K562 (cell line): ENCODE data around the gene UTP4. TPM values are rescaled to one million over a fixed set of nuclear protein-coding genes. Genes with fewer than 3 reads are reported as not detected.

ENCODE experiments used
- ARID3A ChIP-seq: IDR thresholded peaks from 2 replicates; pipeline ENCODE4 v1.6.1; 2012; ENCODE audit warnings: low read depth, low read length, improper control_type of control experiment, borderline replicate concordance
- CC2D1A ChIP-seq: fragments of 450-650 bp; IDR thresholded peaks from 2 replicates; pipeline ENCODE4 v1.6.1; 2017; ENCODE audit warnings: mild to moderate bottlenecking
- CREBBP ChIP-seq: IDR thresholded peaks from one replicate; pipeline ENCODE4 v1.6.1; 2012; ENCODE audit warnings: low read depth, mild to moderate bottlenecking, control low read depth, inconsistent platforms, low read length
- KDM1A ChIP-seq, 2 experiments: fragments of 450-650 bp; IDR thresholded peaks; 2 replicates each; pipeline ENCODE4 v1.6.1; 2016; ENCODE audit warnings: mild to moderate bottlenecking in 2 of 2
- LARP7 ChIP-seq: fragments of 450-650 bp; IDR thresholded peaks from 2 replicates; pipeline ENCODE4 v1.6.1; 2016
- RNF219 ChIP-seq: fragments of 250-450 bp; sonication (Bioruptor Pico); IDR thresholded peaks from 2 replicates; pipeline ENCODE4 v1.5.0; 2022; ENCODE audit warnings: mild to moderate bottlenecking
- SMAD1 ChIP-seq: fragments of 150-350 bp; IDR thresholded peaks from 2 replicates; pipeline ENCODE4 v1.6.1; 2014; ENCODE audit warnings: low read length, low read depth; ENCODE audit not compliant: partially characterized antibody
- TBL1XR1 ChIP-seq, 2 experiments: IDR thresholded peaks; 2 replicates each; pipeline ENCODE4 v1.6.1; 2012; ENCODE audit warnings: improper control_type of control experiment in 2 of 2, low read length in 2 of 2, mild to moderate bottlenecking in 1 of 2
- TRIM28 ChIP-seq: fragments of 450-650 bp; IDR thresholded peaks from 2 replicates; pipeline ENCODE4 v1.6.1; 2017
- ZNF263 ChIP-seq: sonication (generic); formaldehyde crosslinking; IDR thresholded peaks from 2 replicates; pipeline ENCODE4 v1.8.0; 2022; ENCODE audit warnings: mild to moderate bottlenecking, missing genetic modification reagents, borderline replicate concordance
- polyA plus RNA-seq, 8 experiments: library from polyadenylated mRNA; depleted of rRNA in 4 of 8; stranded (reverse) in 5 of 8; unstranded in 3 of 8; fragments of >200 nt; fragmentation: Nextera tagmentation in 2 of 8; fragmentation: Illumina TruSeq in 1 of 8; extraction: Ambion mirVana in 2 of 8; extraction: Trizol in 1 of 8; gene quantifications; 2 replicates each; pipeline versions ENCODE4 v1.2.1 to v1.2.3, GENCODE V29; 2011 to 2014; ENCODE audit warnings: inconsistent platforms in 1 of 8, missing spikeins in 1 of 8
- total RNA-seq, 7 experiments: library from RNA; depleted of rRNA in 6 of 7; stranded (reverse); fragments of >200 nt in 6 of 7; fragmentation: Illumina TruSeq in 2 of 7; extraction: Trizol in 2 of 7; gene quantifications; 2 replicates each; pipeline versions ENCODE4 v1.2.1 to v1.2.3, GENCODE V29; 2011 to 2021; ENCODE audit warnings: low replicate concordance in 1 of 7
- TF ChIP-seq, protein P1 (sequence below), 2 experiments: fragments of 150-350 bp in 1 of 2; IDR thresholded peaks; 2 replicates each; pipeline ENCODE4 v1.6.1; 2012 to 2016; ENCODE audit warnings: low read depth in 2 of 2, low read length in 2 of 2, mild to moderate bottlenecking in 1 of 2, moderate library complexity in 1 of 2
- TF ChIP-seq, protein P2 (sequence below): fragments of 450-650 bp; IDR thresholded peaks from 2 replicates; pipeline ENCODE4 v1.6.1; 2017; ENCODE audit warnings: antibody characterized with exemption
- TF ChIP-seq, protein P3 (sequence below): fragments of 450-650 bp; formaldehyde crosslinking; IDR thresholded peaks from 2 replicates; pipeline ENCODE4 v1.4.0; 2020; ENCODE audit warnings: mild to moderate bottlenecking, moderate library complexity
- TF ChIP-seq, protein P4 (sequence below): fragments of 450-650 bp; IDR thresholded peaks from 2 replicates; pipeline ENCODE4 v1.6.1; 2016; ENCODE audit warnings: antibody characterized with exemption

Gene UTP4
- total and polyA plus RNA-seq, 9 of the 15 experiments (the other 6 are each of a cell fraction or from before 2014, with no cell fraction given): 46.1 to 203 (median 145) TPM

- TF ChIP-seq, protein P1, sequence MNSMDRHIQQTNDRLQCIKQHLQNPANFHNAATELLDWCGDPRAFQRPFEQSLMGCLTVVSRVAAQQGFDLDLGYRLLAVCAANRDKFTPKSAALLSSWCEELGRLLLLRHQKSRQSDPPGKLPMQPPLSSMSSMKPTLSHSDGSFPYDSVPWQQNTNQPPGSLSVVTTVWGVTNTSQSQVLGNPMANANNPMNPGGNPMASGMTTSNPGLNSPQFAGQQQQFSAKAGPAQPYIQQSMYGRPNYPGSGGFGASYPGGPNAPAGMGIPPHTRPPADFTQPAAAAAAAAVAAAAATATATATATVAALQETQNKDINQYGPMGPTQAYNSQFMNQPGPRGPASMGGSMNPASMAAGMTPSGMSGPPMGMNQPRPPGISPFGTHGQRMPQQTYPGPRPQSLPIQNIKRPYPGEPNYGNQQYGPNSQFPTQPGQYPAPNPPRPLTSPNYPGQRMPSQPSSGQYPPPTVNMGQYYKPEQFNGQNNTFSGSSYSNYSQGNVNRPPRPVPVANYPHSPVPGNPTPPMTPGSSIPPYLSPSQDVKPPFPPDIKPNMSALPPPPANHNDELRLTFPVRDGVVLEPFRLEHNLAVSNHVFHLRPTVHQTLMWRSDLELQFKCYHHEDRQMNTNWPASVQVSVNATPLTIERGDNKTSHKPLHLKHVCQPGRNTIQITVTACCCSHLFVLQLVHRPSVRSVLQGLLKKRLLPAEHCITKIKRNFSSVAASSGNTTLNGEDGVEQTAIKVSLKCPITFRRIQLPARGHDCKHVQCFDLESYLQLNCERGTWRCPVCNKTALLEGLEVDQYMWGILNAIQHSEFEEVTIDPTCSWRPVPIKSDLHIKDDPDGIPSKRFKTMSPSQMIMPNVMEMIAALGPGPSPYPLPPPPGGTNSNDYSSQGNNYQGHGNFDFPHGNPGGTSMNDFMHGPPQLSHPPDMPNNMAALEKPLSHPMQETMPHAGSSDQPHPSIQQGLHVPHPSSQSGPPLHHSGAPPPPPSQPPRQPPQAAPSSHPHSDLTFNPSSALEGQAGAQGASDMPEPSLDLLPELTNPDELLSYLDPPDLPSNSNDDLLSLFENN (IDR thresholded peaks at IDR 0.05; ENCODE audit: low read depth in 2 of 2, low read length in 2 of 2): 0 out of 4 replicates have a peak, but pooled peaks of 1 of the 2 experiments have one; percentile 32
- TF ChIP-seq CC2D1A (0 out of 2 replicates have a peak, but pooled peaks have one; percentile 14), SMAD1 (no peak), TBL1XR1 (IDR thresholded peaks at IDR 0.05; ENCODE audit: low read length in 2 of 2) (no peak), CREBBP (no peak), ARID3A (no peak), LARP7 (0 out of 2 replicates have a peak, but pooled peaks have one; percentile 86), RNF219 (CRISPR knock-in tag) (no peak), TRIM28 (0 out of 2 replicates have a peak, but pooled peaks have one; percentile 20), KDM1A (IDR thresholded peaks at IDR 0.05) (peak in 1 of 2 experiments; percentile 63; a peak in 1 of 4 replicates), ZNF263 (no peak; the same call in 1 of the 2 replicates)
- TF ChIP-seq, protein P2, sequence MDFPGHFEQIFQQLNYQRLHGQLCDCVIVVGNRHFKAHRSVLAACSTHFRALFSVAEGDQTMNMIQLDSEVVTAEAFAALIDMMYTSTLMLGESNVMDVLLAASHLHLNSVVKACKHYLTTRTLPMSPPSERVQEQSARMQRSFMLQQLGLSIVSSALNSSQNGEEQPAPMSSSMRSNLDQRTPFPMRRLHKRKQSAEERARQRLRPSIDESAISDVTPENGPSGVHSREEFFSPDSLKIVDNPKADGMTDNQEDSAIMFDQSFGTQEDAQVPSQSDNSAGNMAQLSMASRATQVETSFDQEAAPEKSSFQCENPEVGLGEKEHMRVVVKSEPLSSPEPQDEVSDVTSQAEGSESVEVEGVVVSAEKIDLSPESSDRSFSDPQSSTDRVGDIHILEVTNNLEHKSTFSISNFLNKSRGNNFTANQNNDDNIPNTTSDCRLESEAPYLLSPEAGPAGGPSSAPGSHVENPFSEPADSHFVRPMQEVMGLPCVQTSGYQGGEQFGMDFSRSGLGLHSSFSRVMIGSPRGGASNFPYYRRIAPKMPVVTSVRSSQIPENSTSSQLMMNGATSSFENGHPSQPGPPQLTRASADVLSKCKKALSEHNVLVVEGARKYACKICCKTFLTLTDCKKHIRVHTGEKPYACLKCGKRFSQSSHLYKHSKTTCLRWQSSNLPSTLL: peak; percentile 44; the same call in 1 of the 2 replicates
- TF ChIP-seq, protein P3, sequence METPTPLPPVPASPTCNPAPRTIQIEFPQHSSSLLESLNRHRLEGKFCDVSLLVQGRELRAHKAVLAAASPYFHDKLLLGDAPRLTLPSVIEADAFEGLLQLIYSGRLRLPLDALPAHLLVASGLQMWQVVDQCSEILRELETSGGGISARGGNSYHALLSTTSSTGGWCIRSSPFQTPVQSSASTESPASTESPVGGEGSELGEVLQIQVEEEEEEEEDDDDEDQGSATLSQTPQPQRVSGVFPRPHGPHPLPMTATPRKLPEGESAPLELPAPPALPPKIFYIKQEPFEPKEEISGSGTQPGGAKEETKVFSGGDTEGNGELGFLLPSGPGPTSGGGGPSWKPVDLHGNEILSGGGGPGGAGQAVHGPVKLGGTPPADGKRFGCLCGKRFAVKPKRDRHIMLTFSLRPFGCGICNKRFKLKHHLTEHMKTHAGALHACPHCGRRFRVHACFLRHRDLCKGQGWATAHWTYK (CRISPR knock-in tag): peak; percentile 63; the same call in 1 of the 2 replicates
- TF ChIP-seq, protein P4, sequence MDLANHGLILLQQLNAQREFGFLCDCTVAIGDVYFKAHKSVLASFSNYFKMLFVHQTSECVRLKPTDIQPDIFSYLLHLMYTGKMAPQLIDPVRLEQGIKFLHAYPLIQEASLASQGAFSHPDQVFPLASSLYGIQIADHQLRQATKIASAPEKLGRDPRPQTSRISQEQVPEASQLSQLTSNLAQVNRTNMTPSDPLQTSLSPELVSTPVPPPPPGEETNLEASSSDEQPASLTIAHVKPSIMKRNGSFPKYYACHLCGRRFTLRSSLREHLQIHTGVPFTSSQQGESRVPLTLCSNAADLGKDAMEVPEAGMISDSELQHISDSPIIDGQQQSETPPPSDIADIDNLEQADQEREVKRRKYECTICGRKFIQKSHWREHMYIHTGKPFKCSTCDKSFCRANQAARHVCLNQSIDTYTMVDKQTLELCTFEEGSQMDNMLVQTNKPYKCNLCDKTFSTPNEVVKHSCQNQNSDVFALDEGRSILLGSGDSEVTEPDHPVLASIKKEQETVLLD: peak; percentile 40; the same call in 1 of the 2 replicates
These were observed 518 bp upstream of the UTP4 start (continued) for GRCh38 chr16:69131839-69132423.
